DOHH2 (cell line): ENCODE measurements around the gene ZNF276.

ENCODE experiments used
- EZH2phosphoT487 ChIP-seq: fragments of 200-600 bp; sonication (generic); IDR thresholded peaks from 2 replicates; pipeline ENCODE4 v1.6.1; 2017; ENCODE audit warnings: borderline replicate concordance, mild to moderate bottlenecking, antibody characterized with exemption, low read length, moderate library complexity, mixed read lengths
- TF ChIP-seq, protein P1 (sequence below): fragments of 200-600 bp; sonication (generic); IDR thresholded peaks from one replicate; pipeline ENCODE4 v1.5.1; 2014; ENCODE audit warnings: antibody characterized with exemption, mild to moderate bottlenecking, low read depth, low read length; ENCODE audit not compliant: poor library complexity, severe bottlenecking

DNA sequence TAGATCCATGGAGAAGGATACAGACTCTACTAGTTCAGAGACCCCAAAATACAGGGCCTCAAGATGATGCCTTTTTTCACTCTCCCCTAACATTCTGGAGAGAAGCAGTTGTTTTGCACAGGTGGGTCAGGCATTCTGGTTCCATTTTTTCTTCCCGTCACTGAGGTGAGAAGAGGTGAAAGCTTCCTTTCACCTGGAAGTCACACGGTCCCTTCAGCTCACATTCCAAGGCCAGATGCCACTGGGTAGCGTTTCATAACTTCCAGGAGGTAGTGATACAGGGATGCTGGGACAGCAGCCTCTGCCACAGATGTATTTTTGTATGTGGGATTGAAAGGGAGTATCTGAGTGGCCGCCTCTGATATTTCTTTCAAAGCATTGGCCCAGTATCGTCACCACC, 32.9 kb upstream of the ZNF276 start:
- TF ChIP-seq, protein P1, sequence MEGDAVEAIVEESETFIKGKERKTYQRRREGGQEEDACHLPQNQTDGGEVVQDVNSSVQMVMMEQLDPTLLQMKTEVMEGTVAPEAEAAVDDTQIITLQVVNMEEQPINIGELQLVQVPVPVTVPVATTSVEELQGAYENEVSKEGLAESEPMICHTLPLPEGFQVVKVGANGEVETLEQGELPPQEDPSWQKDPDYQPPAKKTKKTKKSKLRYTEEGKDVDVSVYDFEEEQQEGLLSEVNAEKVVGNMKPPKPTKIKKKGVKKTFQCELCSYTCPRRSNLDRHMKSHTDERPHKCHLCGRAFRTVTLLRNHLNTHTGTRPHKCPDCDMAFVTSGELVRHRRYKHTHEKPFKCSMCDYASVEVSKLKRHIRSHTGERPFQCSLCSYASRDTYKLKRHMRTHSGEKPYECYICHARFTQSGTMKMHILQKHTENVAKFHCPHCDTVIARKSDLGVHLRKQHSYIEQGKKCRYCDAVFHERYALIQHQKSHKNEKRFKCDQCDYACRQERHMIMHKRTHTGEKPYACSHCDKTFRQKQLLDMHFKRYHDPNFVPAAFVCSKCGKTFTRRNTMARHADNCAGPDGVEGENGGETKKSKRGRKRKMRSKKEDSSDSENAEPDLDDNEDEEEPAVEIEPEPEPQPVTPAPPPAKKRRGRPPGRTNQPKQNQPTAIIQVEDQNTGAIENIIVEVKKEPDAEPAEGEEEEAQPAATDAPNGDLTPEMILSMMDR = no peak
- TF ChIP-seq EZH2phosphoT487 = no peak
